NT2/D1 (cell line): ENCODE results near the gene SLC25A21.

Experiments used
- DNase-seq: peaks from one replicate; pipeline ENCODE4 v3.0.0-alpha.2; 2011; ENCODE audit warnings: low read depth, low spot score
- H3K27me3 ChIP-seq: 2 replicates; pipeline ENCODE4 v1.6.0; 2011; ENCODE audit warnings: mild to moderate bottlenecking; ENCODE audit not compliant: insufficient read length, insufficient read depth
- H3K36me3 ChIP-seq: 2 replicates; pipeline ENCODE4 v1.6.1; 2011; ENCODE audit warnings: mild to moderate bottlenecking, low read length, mixed read lengths; ENCODE audit not compliant: insufficient read depth, insufficient read length
- H3K4me1 ChIP-seq: 2 replicates; pipeline ENCODE4 v1.5.1; 2011; ENCODE audit not compliant: insufficient read depth, insufficient read length
- H3K4me3 ChIP-seq: 2 replicates; pipeline ENCODE4 v1.5.1; 2011; ENCODE audit warnings: low read depth; ENCODE audit not compliant: insufficient read length
- H3K9ac ChIP-seq: 2 replicates; pipeline ENCODE4 v1.6.0; 2011; ENCODE audit warnings: low read depth; ENCODE audit not compliant: insufficient read length
- H3K9me3 ChIP-seq: 2 replicates; pipeline ENCODE4 v1.5.1; 2011; ENCODE audit warnings: mild to moderate bottlenecking, low read length; ENCODE audit not compliant: insufficient read depth
- SUZ12 ChIP-seq: IDR thresholded peaks from 2 replicates; pipeline ENCODE4 v1.6.1; 2011; ENCODE audit not compliant: insufficient read length, insufficient read depth; ENCODE audit errors: extremely low read depth
- YY1 ChIP-seq: IDR thresholded peaks from 2 replicates; pipeline ENCODE4 v1.6.1; 2011; ENCODE audit not compliant: insufficient read length, insufficient read depth
- ZNF274 ChIP-seq: IDR thresholded peaks from 2 replicates; pipeline ENCODE4 v1.6.1; 2011; ENCODE audit warnings: mild to moderate bottlenecking, low read depth, low read length

The SLC25A21 gene

GRCh38 chr14:36844443-36845195, 327.8 kb downstream of the SLC25A21 start:
- no peak for TF ChIP-seq ZNF274
- no peak for TF ChIP-seq YY1
- TF ChIP-seq SUZ12, result no peak

GRCh38 chr14:36843410-36843809, 329.0 kb downstream of the SLC25A21 start:
- Histone ChIP-seq H3K4me1 (no peaks in the 10 kb centered on the region), H3K4me3 (no peak overlapping the region), H3K36me3 (no peaks in the 10 kb centered on the region), H3K27me3 (no peaks in the 10 kb centered on the region), H3K9ac (no peak overlapping the region), H3K9me3 (no peaks in the 10 kb centered on the region)
- no peak for DNase-seq
- no peak for TF ChIP-seq ZNF274
- no peak for TF ChIP-seq SUZ12

More at GRCh38 chr14:36844443-36845195, 327.8 kb downstream of the SLC25A21 start:
- H3K9me3 ChIP-seq, result no peaks in the 10 kb centered on the region
- H3K9ac ChIP-seq, result no peak overlapping the region
- no peaks in the 10 kb centered on the region for H3K4me1 ChIP-seq
- no peak overlapping the region for H3K4me3 ChIP-seq
- H3K27me3 ChIP-seq, result no peaks in the 10 kb centered on the region
- DNase-seq, result no peak
- H3K36me3 ChIP-seq, result no peaks in the 10 kb centered on the region

- H3K36me3 ChIP-seq, result no peaks in the 10 kb centered on the region
- no peak for DNase-seq
- no peak overlapping the region for H3K9ac ChIP-seq
- H3K9me3 ChIP-seq, result no peaks in the 10 kb centered on the region
- H3K4me3 ChIP-seq, result no peak overlapping the region
- no peaks in the 10 kb centered on the region for H3K27me3 ChIP-seq
- TF ChIP-seq SUZ12 (no peak), YY1 (no peak), ZNF274 (no peak)
- H3K4me1 ChIP-seq, result no peaks in the 10 kb centered on the region
Observed at GRCh38 chr14:36835128-36835527, 337.3 kb downstream of the SLC25A21 start.

GRCh38 chr14:36834293-36834692, 338.1 kb downstream of the SLC25A21 start:
- Histone ChIP-seq H3K4me1 (no peaks in the 10 kb centered on the region), H3K27me3 (no peaks in the 10 kb centered on the region), H3K9me3 (no peaks in the 10 kb centered on the region), H3K9ac (no peak overlapping the region), H3K4me3 (no peak overlapping the region), H3K36me3 (no peaks in the 10 kb centered on the region)
- no peak for DNase-seq
- no peak for TF ChIP-seq SUZ12

- no peak for TF ChIP-seq YY1
- TF ChIP-seq ZNF274, result no peak
- TF ChIP-seq SUZ12, result no peak
- no peaks in the 10 kb centered on the region for H3K9me3 ChIP-seq
- no peak for DNase-seq
- no peak overlapping the region for H3K9ac ChIP-seq
- no peaks in the 10 kb centered on the region for H3K27me3 ChIP-seq
- no peak overlapping the region for H3K4me3 ChIP-seq
- no peaks in the 10 kb centered on the region for H3K4me1 ChIP-seq
- H3K36me3 ChIP-seq, result no peaks in the 10 kb centered on the region
Observed at GRCh38 chr14:36829547-36829946, 342.9 kb downstream of the SLC25A21 start.

- Histone ChIP-seq H3K4me3 (no peak overlapping the region), H3K27me3 (no peaks in the 10 kb centered on the region), H3K9ac (no peak overlapping the region), H3K36me3 (no peaks in the 10 kb centered on the region), H3K9me3 (no peaks in the 10 kb centered on the region), H3K4me1 (no peaks in the 10 kb centered on the region)
- no peak for DNase-seq
- TF ChIP-seq YY1, result no peak
Observed at GRCh38 chr14:36827861-36828260, 344.5 kb downstream of the SLC25A21 start.

- Histone ChIP-seq H3K9me3 (no peaks in the 10 kb centered on the region), H3K4me3 (no peak overlapping the region), H3K4me1 (no peaks in the 10 kb centered on the region), H3K9ac (no peak overlapping the region), H3K27me3 (no peaks in the 10 kb centered on the region), H3K36me3 (no peaks in the 10 kb centered on the region)
- no peak for DNase-seq
- TF ChIP-seq YY1 (no peak), ZNF274 (no peak), SUZ12 (no peak)
Observed at GRCh38 chr14:36826614-36827013, 345.8 kb downstream of the SLC25A21 start.

- no peak overlapping the region for H3K4me3 ChIP-seq
- no peak for TF ChIP-seq SUZ12
- no peak for TF ChIP-seq YY1
- TF ChIP-seq ZNF274, result no peak
- no peaks in the 10 kb centered on the region for H3K9me3 ChIP-seq
- H3K4me1 ChIP-seq, result no peaks in the 10 kb centered on the region
- no peak overlapping the region for H3K9ac ChIP-seq
- H3K27me3 ChIP-seq, result no peaks in the 10 kb centered on the region
- no peaks in the 10 kb centered on the region for H3K36me3 ChIP-seq
- DNase-seq, result no peak
Observed at GRCh38 chr14:36824854-36825253, 347.6 kb downstream of the SLC25A21 start.
